CD14-positive monocyte (primary cell): ENCODE data around the gene RBM19. TPM values are rescaled to one million over a fixed set of nuclear protein-coding genes. Genes with fewer than 3 reads are reported as not detected.

Source experiments
- DNase-seq, 3 donors: peaks; one replicate each; pipeline ENCODE4 v3.0.0-alpha.2; 2011 to 2022
- H2AFZ ChIP-seq: 2 replicates; pipeline ENCODE4 v1.6.0; 2012; ENCODE audit warnings: mild to moderate bottlenecking, low read depth, low read length, inconsistent platforms; ENCODE audit not compliant: insufficient read depth, poor library complexity, severe bottlenecking
- H3K27ac ChIP-seq, 2 donors: 1 replicate in 1 of 2; 2 replicates in 1 of 2; pipeline ENCODE4 v1.5.1; 2012 to 2013; ENCODE audit warnings: low read length in 2 of 2, control low read depth in 1 of 2, inconsistent platforms in 1 of 2, low read depth in 1 of 2, mild to moderate bottlenecking in 1 of 2
- H3K27me3 ChIP-seq, 2 donors: one replicate each; pipeline versions ENCODE4 v1.6.0 to v1.6.1; 2011 to 2013; ENCODE audit warnings: low read length in 2 of 2; ENCODE audit not compliant: control insufficient read depth in 2 of 2, insufficient read depth in 2 of 2
- H3K36me3 ChIP-seq, 2 donors: replicated peaks in 1 of 2; 1 replicate in 1 of 2; 2 replicates in 1 of 2; pipeline versions ENCODE4 v1.5.1 to v1.6.1; 2012 to 2013; ENCODE audit warnings: low read length in 2 of 2, control low read depth in 1 of 2, inconsistent platforms in 1 of 2, mild to moderate bottlenecking in 1 of 2; ENCODE audit not compliant: insufficient read depth in 2 of 2, control insufficient read depth in 1 of 2
- H3K4me1 ChIP-seq, 2 donors: 1 replicate in 1 of 2; 2 replicates in 1 of 2; pipeline versions ENCODE4 v1.5.1 to v1.6.1; 2012 to 2013; ENCODE audit warnings: low read length in 2 of 2, control low read depth in 1 of 2, inconsistent platforms in 1 of 2, mild to moderate bottlenecking in 1 of 2, moderate library complexity in 1 of 2; ENCODE audit not compliant: insufficient read depth in 2 of 2, control insufficient read depth in 1 of 2
- H3K4me2 ChIP-seq: replicated peaks from 2 replicates; pipeline ENCODE3; 2012; ENCODE audit warnings: low read length, moderate library complexity, mild to moderate bottlenecking; ENCODE audit not compliant: poor library complexity, severe bottlenecking; ENCODE audit errors: extremely low read depth
- H3K4me3 ChIP-seq, 3 experiments: fragments of 200-600 bp in 1 of 3; sonication (generic) in 1 of 3; replicated peaks in 1 of 3; 1 replicate in 2 of 3; 2 replicates in 1 of 3; pipeline ENCODE4 v1.5.1; 2011 to 2013; ENCODE audit warnings: low read length in 3 of 3, mild to moderate bottlenecking in 3 of 3, control low read depth in 2 of 3, low read depth in 2 of 3, inconsistent platforms in 1 of 3, moderate library complexity in 1 of 3
- H3K79me2 ChIP-seq: 2 replicates; pipeline ENCODE4 v1.6.0; 2012; ENCODE audit warnings: mild to moderate bottlenecking, control low read depth, inconsistent platforms, low read length, moderate library complexity; ENCODE audit not compliant: insufficient read depth
- H3K9ac ChIP-seq: 2 replicates; pipeline ENCODE4 v1.6.0; 2017; ENCODE audit warnings: low read length, mild to moderate bottlenecking; ENCODE audit not compliant: insufficient read depth, poor library complexity, severe bottlenecking
- H3K9me3 ChIP-seq, 2 donors: replicated peaks in 1 of 2; 1 replicate in 1 of 2; 2 replicates in 1 of 2; pipeline versions ENCODE4 v1.5.1 to v1.6.1; 2012 to 2013; ENCODE audit warnings: low read length in 2 of 2, control low read depth in 1 of 2; ENCODE audit not compliant: control insufficient read depth in 1 of 2, insufficient read depth in 1 of 2
- H4K20me1 ChIP-seq: 2 replicates; pipeline ENCODE4 v1.6.0; 2012; ENCODE audit warnings: mild to moderate bottlenecking, low read length, control low read depth, moderate library complexity; ENCODE audit not compliant: insufficient read depth
- H3K27ac Mint-ChIP-seq, 7 donors: one replicate each; pipeline ENCODE4 v1.8.0; 2020; ENCODE audit warnings: mild to moderate bottlenecking in 7 of 7, mixed read lengths in 7 of 7, moderate library complexity in 6 of 7, inconsistent platforms in 2 of 7
- H3K27me3 Mint-ChIP-seq, 3 donors: one replicate each; pipeline ENCODE4 v1.8.0; 2021 to 2022; ENCODE audit warnings: low read depth in 3 of 3, mild to moderate bottlenecking in 3 of 3, mixed read lengths in 3 of 3, moderate library complexity in 3 of 3, inconsistent platforms in 1 of 3
- H3K36me3 Mint-ChIP-seq, 2 donors: one replicate each; pipeline ENCODE4 v1.8.0; 2020; ENCODE audit warnings: mixed read lengths in 2 of 2, inconsistent platforms in 1 of 2, mild to moderate bottlenecking in 1 of 2
- H3K4me1 Mint-ChIP-seq: one replicate; pipeline ENCODE4 v1.8.0; 2020; ENCODE audit warnings: mild to moderate bottlenecking, mixed read lengths
- H3K4me3 Mint-ChIP-seq, 2 donors: one replicate each; pipeline ENCODE4 v1.8.0; 2020; ENCODE audit warnings: mild to moderate bottlenecking in 2 of 2, mixed read lengths in 2 of 2, moderate library complexity in 1 of 2
- H3K9me3 Mint-ChIP-seq, 7 donors: one replicate each; pipeline ENCODE4 v1.8.0; 2020 to 2022; ENCODE audit warnings: mixed read lengths in 7 of 7, mild to moderate bottlenecking in 6 of 7, moderate library complexity in 6 of 7, inconsistent platforms in 2 of 7
- CTCF ChIP-seq: fragments of 200-600 bp; IDR thresholded peaks from one replicate; pipeline ENCODE4 v1.8.0; 2022; ENCODE audit warnings: antibody characterized with exemption, mild to moderate bottlenecking
- WGBS: methylation state at CpG from one replicate; pipeline ENCODE4 v1.1.5; 2013; ENCODE audit warnings: missing lambda C conversion rate; ENCODE audit not compliant: insufficient coverage; 5-methylcytosine and 5-hydroxymethylcytosine counted together
- intact Hi-C, 2 donors: fragments of 100-400 bp; cut with micrococcal nuclease; formaldehyde crosslinking; loops; one replicate each; pipeline versions ENCODE4 v1.15.0 to v1.15.1; 2023
- polyA plus RNA-seq, 3 donors: library from polyadenylated mRNA; depleted of rRNA in 1 of 3; unstranded in 2 of 3; stranded (reverse) in 1 of 3; fragments of 300-500 nt in 2 of 3; fragments of >200 nt in 1 of 3; fragmentation: Illumina TruSeq in 2 of 3; gene quantifications; 1 replicate in 2 of 3; 2 replicates in 1 of 3; pipeline ENCODE4 v1.2.3, GENCODE V29; 2012 to 2021

RBM19 gene
- polyA plus RNA-seq, 3 donors, result 2.1 to 30.4 (median 2.2) TPM

GRCh38 chr12:113894697-113895096 lies 71.4 kb downstream of the RBM19 start:
- no peak overlapping the region for H3K4me3 ChIP-seq
- Mint-ChIP-seq H3K4me3 (no peak overlapping the region), H3K36me3 (peaks cover 31 to 32% of the 10 kb centered on the region in 2 donors), H3K9me3 (no peaks in the 10 kb centered on the region), H3K4me1 (no peaks in the 10 kb centered on the region), H3K27me3 (peaks cover 0 to 2% (median 0%) of the 10 kb centered on the region in 3 donors), H3K27ac (no peak overlapping the region)
- intact Hi-C loops, result no loop called here
- no peaks in the 10 kb centered on the region for H4K20me1 ChIP-seq
- no peaks in the 10 kb centered on the region for H3K27me3 ChIP-seq
- H3K4me1 ChIP-seq, result no peaks in the 10 kb centered on the region
- no peaks in the 10 kb centered on the region for H3K9me3 ChIP-seq
- H3K36me3 ChIP-seq, result peaks cover 0 to 40% of the 10 kb centered on the region in 2 donors
- no peak overlapping the region for H3K4me2 ChIP-seq
- no peak overlapping the region for H3K27ac ChIP-seq
- DNase-seq, result no peak
- TF ChIP-seq CTCF, result no peak
- no peak overlapping the region for H3K9ac ChIP-seq
- WGBS, result 97% methylated on average over 5 of the region's 5 CpGs
- no peak overlapping the region for H2AFZ ChIP-seq
- no peaks in the 10 kb centered on the region for H3K79me2 ChIP-seq

GRCh38 chr12:113893221-113893620 lies 72.9 kb downstream of the RBM19 start:
- H3K4me3 ChIP-seq, result no peak overlapping the region
- no peak for TF ChIP-seq CTCF
- H4K20me1 ChIP-seq, result no peaks in the 10 kb centered on the region
- H3K9ac ChIP-seq, result no peak overlapping the region
- DNase-seq, result no peak
- no peaks in the 10 kb centered on the region for H3K9me3 ChIP-seq
- Mint-ChIP-seq H3K4me1 (no peaks in the 10 kb centered on the region), H3K4me3 (no peak overlapping the region), H3K27ac (no peak overlapping the region), H3K27me3 (peaks cover 0 to 2% (median 0%) of the 10 kb centered on the region in 3 donors), H3K36me3 (peaks cover 36 to 37% of the 10 kb centered on the region in 2 donors), H3K9me3 (no peaks in the 10 kb centered on the region)
- H3K79me2 ChIP-seq, result no peaks in the 10 kb centered on the region
- intact Hi-C loops, result no loop called here
- peaks cover 0 to 45% of the 10 kb centered on the region in 2 donors for H3K36me3 ChIP-seq
- no peak overlapping the region for H3K27ac ChIP-seq
- no peak overlapping the region for H2AFZ ChIP-seq
- H3K27me3 ChIP-seq, result no peaks in the 10 kb centered on the region
- 98% methylated on average over 4 of the region's 8 CpGs for WGBS
- H3K4me1 ChIP-seq, result no peaks in the 10 kb centered on the region
- no peak overlapping the region for H3K4me2 ChIP-seq
